GM08714 (cell line): ENCODE data around the gene CLEC1A.

ENCODE experiments used
- H3K4me3 ChIP-seq: fragments of 200-500 bp; sonication (Bioruptor generic); 2 replicates; pipeline ENCODE4 v1.5.1; 2014; ENCODE audit warnings: mild to moderate bottlenecking, low read length, inconsistent platforms
- ZNF274 ChIP-seq: IDR thresholded peaks from 2 replicates; pipeline ENCODE4 v1.6.1; 2012; ENCODE audit warnings: mild to moderate bottlenecking, low read depth, low read length

CLEC1A gene

GRCh38 chr12:10084733-10085132 lies 14.1 kb downstream of the CLEC1A start:
- no peak overlapping the region for H3K4me3 ChIP-seq
- no peak for TF ChIP-seq ZNF274

GRCh38 chr12:10082117-10082874 lies 16.5 kb downstream of the CLEC1A start:
- TF ChIP-seq ZNF274 = no peak

GRCh38 chr12:10075451-10075850 lies 23.3 kb downstream of the CLEC1A start:
- TF ChIP-seq ZNF274 = no peak
- H3K4me3 ChIP-seq = no peak overlapping the region

More at GRCh38 chr12:10082117-10082874, 16.5 kb downstream of the CLEC1A start:
- H3K4me3 ChIP-seq = no peak overlapping the region

- H3K4me3 ChIP-seq = no peak overlapping the region
- no peak for TF ChIP-seq ZNF274
Observed at GRCh38 chr12:10073261-10073660, 25.5 kb downstream of the CLEC1A start.

DNA sequence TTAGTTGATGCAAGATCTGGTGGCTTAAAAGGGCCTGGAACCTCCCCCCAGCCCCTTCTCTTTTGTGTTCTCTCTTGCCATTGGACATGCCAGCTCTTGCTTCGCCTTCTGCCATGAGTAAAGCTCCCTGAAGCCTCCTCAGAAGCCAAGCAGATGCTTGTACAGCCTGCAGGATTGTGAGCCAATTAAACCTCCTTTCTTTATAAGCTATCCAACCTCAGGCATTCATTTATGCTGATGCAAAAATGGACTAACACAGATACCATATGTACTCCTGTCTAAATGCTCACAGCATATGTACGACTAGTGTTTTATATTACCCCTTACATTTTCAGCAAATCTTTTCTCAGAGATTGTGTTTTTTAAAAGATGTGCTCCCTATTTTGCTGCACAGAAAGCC lies 26.7 kb downstream of the CLEC1A start:
- TF ChIP-seq ZNF274 = no peak
- no peak overlapping the region for H3K4me3 ChIP-seq

- H3K4me3 ChIP-seq = no peak overlapping the region
- no peak for TF ChIP-seq ZNF274
Observed at GRCh38 chr12:10070380-10070779, 28.4 kb downstream of the CLEC1A start.

- H3K4me3 ChIP-seq = no peak overlapping the region
- no peak for TF ChIP-seq ZNF274
Observed at GRCh38 chr12:10069976-10070375, 28.8 kb downstream of the CLEC1A start.

DNA sequence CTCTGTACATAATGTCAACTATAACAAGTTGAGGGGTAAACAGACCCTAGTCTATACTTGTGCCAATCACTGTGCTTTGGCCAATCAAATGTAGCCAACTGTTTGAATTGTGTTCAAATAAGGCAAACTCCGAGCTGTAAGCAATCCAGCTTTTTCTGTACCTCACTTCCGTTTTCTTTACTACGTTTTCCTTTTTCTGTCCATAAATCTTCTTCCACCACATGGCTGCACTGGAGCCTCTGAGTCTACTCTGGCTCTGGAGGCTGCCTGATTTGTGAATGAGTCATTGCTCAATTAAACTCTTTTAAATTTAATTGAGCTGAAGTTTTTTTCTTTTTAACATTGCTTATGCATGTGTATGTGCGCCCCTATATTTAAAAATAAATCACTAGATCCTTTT lies 29.7 kb downstream of the CLEC1A start:
- no peak for TF ChIP-seq ZNF274
- H3K4me3 ChIP-seq = no peak overlapping the region

DNA sequence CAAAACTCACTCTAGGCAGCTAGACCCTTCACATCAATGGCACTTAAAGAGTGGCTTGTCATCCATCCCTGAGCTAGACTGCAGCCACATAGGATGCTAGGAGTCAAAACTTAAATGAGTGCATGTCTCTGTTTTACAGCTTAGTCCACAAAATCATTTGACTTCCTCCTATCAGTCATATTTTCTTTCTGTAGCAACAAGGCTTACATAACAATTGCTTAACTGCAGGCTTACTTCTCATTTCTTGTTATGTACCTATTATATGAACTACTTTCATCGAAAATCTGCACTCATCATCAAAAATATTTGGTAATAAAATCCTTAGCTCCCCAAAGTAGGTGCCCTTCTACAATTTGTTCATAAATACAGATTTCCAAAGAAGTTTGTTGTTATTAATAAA lies 30.1 kb downstream of the CLEC1A start:
- no peak for TF ChIP-seq ZNF274
- no peak overlapping the region for H3K4me3 ChIP-seq

DNA sequence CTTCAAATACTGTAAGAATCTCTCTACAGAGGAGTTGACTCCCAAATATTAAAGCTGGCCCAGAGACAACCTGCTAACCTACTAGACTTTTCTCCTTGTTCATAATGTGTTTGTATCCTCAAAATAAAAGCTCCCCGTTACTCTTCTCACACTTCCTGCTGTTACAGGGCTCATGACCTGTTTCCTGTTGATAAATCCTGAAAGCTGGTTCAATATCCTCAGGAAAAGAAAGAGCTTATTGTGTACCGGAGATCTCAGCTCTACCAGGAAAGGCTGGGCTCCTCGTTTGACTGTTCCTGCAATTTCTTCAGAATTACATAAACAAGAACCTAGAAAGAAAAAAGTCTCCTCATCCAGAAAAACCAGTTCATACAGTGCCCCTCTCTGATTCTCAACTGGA lies 30.8 kb downstream of the CLEC1A start:
- no peak for TF ChIP-seq ZNF274
- no peak overlapping the region for H3K4me3 ChIP-seq

GRCh38 chr12:10067264-10067663 lies 31.5 kb downstream of the CLEC1A start:
- no peak overlapping the region for H3K4me3 ChIP-seq
- TF ChIP-seq ZNF274 = no peak

GRCh38 chr12:10065241-10065640 lies 33.5 kb downstream of the CLEC1A start:
- H3K4me3 ChIP-seq = no peak overlapping the region
- TF ChIP-seq ZNF274 = no peak

- no peak for TF ChIP-seq ZNF274
Observed at GRCh38 chr12:10058387-10058786, 40.4 kb downstream of the CLEC1A start.

DNA sequence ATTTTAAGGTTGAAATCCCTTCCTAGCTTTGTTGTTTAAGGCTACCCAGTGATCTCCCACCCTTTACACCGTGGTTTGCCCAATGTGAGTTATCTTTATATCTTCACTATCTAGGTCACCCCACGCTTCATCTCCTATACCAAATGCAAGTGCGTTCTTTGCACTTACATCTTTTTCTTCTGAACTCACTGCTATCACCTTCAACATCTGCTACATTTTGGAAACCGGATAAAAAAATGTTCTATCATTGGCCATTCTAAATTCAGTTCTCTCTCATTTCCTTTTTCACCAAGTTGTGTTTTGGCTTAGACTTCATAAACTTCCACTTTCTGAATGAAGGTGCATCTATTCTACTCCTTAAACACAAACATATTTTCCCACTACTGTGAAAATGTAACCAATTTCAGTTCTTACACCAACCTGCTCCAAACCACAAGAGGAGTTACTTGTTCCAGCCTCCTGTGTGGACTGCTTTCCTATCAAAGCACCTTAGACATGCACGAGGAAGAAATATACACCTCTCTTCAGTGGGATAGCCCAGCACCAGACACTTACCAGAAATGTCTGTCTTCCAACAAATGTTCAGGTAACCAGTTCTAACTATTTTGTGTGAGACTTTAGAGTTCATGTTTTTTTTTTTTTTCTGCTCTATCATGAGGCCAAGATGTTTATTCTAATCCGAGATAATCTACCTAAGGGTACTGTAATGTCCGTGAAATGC lies 46.4 kb downstream of the CLEC1A start:
- H3K4me3 ChIP-seq = no peak overlapping the region

More at GRCh38 chr12:10058387-10058786, 40.4 kb downstream of the CLEC1A start:
- no peak overlapping the region for H3K4me3 ChIP-seq

DNA sequence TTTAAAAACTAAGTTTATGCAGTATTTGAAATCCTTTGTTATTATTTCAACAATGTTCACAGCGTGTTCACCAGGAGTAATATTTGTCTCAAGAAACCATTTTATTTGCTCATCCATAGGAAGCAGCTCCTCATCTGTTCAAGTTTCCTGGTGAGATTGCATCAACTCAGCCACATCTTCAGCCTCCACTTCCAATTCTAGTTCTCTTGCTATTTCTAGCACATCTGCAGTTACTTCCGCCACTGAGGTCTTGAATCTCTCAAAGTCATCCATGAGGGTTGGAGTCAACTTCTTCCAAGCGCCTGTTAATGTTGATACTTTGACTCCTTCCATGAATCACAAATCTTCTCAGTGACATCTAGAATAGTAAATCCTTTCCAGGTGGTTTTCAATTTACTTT lies 50.3 kb downstream of the CLEC1A start:
- no peak for TF ChIP-seq ZNF274
- H3K4me3 ChIP-seq = no peak overlapping the region

More for the DNA sequence above, 46.4 kb downstream of the CLEC1A start:
- TF ChIP-seq ZNF274 = no peak

DNA sequence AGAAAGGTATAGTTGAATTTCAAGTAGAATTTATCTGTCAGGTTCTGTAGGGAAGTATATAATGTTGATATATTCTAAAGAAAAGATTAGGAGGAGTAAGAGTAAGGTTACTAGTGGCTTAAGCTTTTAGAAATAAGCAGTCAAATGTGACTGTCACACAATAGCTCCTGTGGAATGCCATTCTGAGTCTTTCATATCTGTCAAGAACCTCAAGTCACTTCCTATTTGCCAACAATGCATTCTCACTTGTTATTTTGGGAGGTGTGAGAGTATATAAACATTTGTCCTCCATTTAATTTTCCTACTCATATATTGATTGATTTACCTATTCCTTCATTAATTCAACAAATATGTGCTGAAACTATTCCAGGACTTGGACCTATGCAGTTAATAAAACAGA lies 56.6 kb downstream of the CLEC1A start:
- no peak for TF ChIP-seq ZNF274
- H3K4me3 ChIP-seq = no peak overlapping the region
